Keratinocyte (primary cell): Measurements from ENCODE around the gene SYTL2. TPM values are rescaled to one million over a fixed set of nuclear protein-coding genes. Genes with fewer than 3 reads are reported as not detected.
A peak's percentile ranks its signal among the peaks of the same experiment; 100 is the strongest.

Experiments
- DNase-seq: peaks from one replicate; pipeline ENCODE4 v3.0.0-alpha.2; 2011; ENCODE audit warnings: low read depth, missing footprints, low spot score
- FAIRE-seq: peaks from 2 replicates; lab custom pipeline; 2011; peaks lifted over from hg19 to GRCh38; lab: Jason Lieb, UNC
- H2AFZ ChIP-seq: 2 replicates; pipeline ENCODE4 v1.6.0; 2012; ENCODE audit warnings: low read length, control low read depth, inconsistent platforms; ENCODE audit not compliant: control insufficient read depth
- H3K27ac ChIP-seq: 2 replicates; pipeline ENCODE4 v1.5.1; 2011; ENCODE audit warnings: low read length; ENCODE audit not compliant: control insufficient read depth, insufficient read depth
- H3K27me3 ChIP-seq: 3 replicates; pipeline ENCODE4 v1.6.0; 2011; ENCODE audit warnings: low read length; ENCODE audit not compliant: control insufficient read depth, insufficient read depth; ENCODE audit errors: extremely low read depth
- H3K36me3 ChIP-seq, 2 experiments: 2 replicates in 1 of 2; 3 replicates in 1 of 2; pipeline ENCODE4 v1.5.1; 2011; ENCODE audit warnings: low read length in 2 of 2, mild to moderate bottlenecking in 1 of 2; ENCODE audit not compliant: control insufficient read depth in 2 of 2, insufficient read depth in 2 of 2; ENCODE audit errors: extremely low read depth in 1 of 2
- H3K4me1 ChIP-seq: 3 replicates; pipeline ENCODE4 v1.5.1; 2011; ENCODE audit warnings: low read length; ENCODE audit not compliant: control insufficient read depth, insufficient read depth; ENCODE audit errors: extremely low read depth
- H3K4me2 ChIP-seq: 3 replicates; pipeline ENCODE4 v1.6.0; 2011; ENCODE audit warnings: low read depth, low read length; ENCODE audit not compliant: control insufficient read depth, insufficient read depth; ENCODE audit errors: extremely low read depth
- H3K4me3 ChIP-seq, 3 experiments: fragments of 200-600 bp in 1 of 3; sonication (generic) in 1 of 3; 2 replicates in 2 of 3; 3 replicates in 1 of 3; pipeline ENCODE4 v1.5.1; 2011 to 2016; ENCODE audit warnings: low read length in 3 of 3, mild to moderate bottlenecking in 3 of 3, control low read depth in 2 of 3, inconsistent platforms in 1 of 3, low read depth in 1 of 3, mixed read lengths in 1 of 3, mixed run types in 1 of 3, moderate library complexity in 1 of 3; ENCODE audit not compliant: control insufficient read depth in 2 of 3, insufficient read depth in 2 of 3; ENCODE audit errors: extremely low read depth in 1 of 3
- H3K79me2 ChIP-seq: 2 replicates; pipeline ENCODE4 v1.6.0; 2012; ENCODE audit warnings: low read length; ENCODE audit not compliant: control insufficient read depth, insufficient read depth
- H3K9ac ChIP-seq: 3 replicates; pipeline ENCODE4 v1.6.0; 2011; ENCODE audit warnings: low read length; ENCODE audit not compliant: control insufficient read depth, insufficient read depth; ENCODE audit errors: extremely low read depth
- H3K9me1 ChIP-seq: 3 replicates; pipeline ENCODE4 v1.6.0; 2011; ENCODE audit warnings: low read length; ENCODE audit not compliant: control insufficient read depth, insufficient read depth; ENCODE audit errors: extremely low read depth
- H3K9me3 ChIP-seq: 2 replicates; pipeline ENCODE4 v1.5.1; 2012; ENCODE audit warnings: low read depth, low read length; ENCODE audit not compliant: control insufficient read depth
- H4K20me1 ChIP-seq: 3 replicates; pipeline ENCODE4 v1.6.0; 2011; ENCODE audit warnings: low read length; ENCODE audit not compliant: control insufficient read depth, insufficient read depth; ENCODE audit errors: extremely low read depth
- CTCF ChIP-seq, 3 experiments: IDR thresholded peaks in 1 of 3; conservative IDR thresholded peaks in 1 of 3; optimal IDR thresholded peaks in 1 of 3; 2 replicates in 2 of 3; 3 replicates in 1 of 3; pipeline versions ENCODE3 to v1.5.1; 2011; ENCODE audit warnings: low read length in 3 of 3, mild to moderate bottlenecking in 3 of 3, moderate library complexity in 2 of 3, control low read depth in 1 of 3, inconsistent platforms in 1 of 3; ENCODE audit not compliant: insufficient read depth in 2 of 3; ENCODE audit errors: extremely low read depth in 1 of 3
- EZH2 ChIP-seq: IDR thresholded peaks from one replicate; pipeline ENCODE4 v1.6.1; 2012; ENCODE audit warnings: inconsistent platforms, mild to moderate bottlenecking, low read length, moderate library complexity
- dilution Hi-C: fragments of 300-500 bp; cut with MboI; formaldehyde crosslinking; loops from one replicate; pipeline ENCODE4 v1.7.0; 2020; ENCODE audit warnings: low sequenced_read_pairs; ENCODE audit not compliant: extremely low pct_ligation_motif_present
- polyA plus RNA-seq, 5 experiments: library from polyadenylated mRNA; depleted of rRNA in 3 of 5; stranded (reverse) in 3 of 5; stranded (forward) in 1 of 5; unstranded in 1 of 5; fragments of >200 nt; gene quantifications; 1 replicate in 1 of 5; 2 replicates in 3 of 5; 3 replicates in 1 of 5; pipeline versions ENCODE4 v1.2.1 to v1.2.3, GENCODE V29; 2011 to 2012; ENCODE audit warnings: missing spikeins in 2 of 5, low read depth in 1 of 5, low replicate concordance in 1 of 5

SYTL2 gene
- polyA plus RNA-seq, 1 donor (not counting 4 experiments of a cell fraction or from before 2014, with no cell fraction given) = 3.1 TPM

GRCh38 chr11:85718991-85719807 is 91.7 kb downstream of the SYTL2 start:
- no peak for TF ChIP-seq CTCF (optimal IDR thresholded peaks at IDR 0.05 in 1 of 3, IDR thresholded peaks at IDR 0.05 in 1 of 3, conservative IDR thresholded peaks at IDR 0.05 in 1 of 3; ENCODE audit: extremely low read depth in 1 of 3, insufficient read depth in 2 of 3, low read length in 3 of 3)
- TF ChIP-seq EZH2 = no peak
- no peaks in the 10 kb centered on the region for H3K27me3 ChIP-seq
- H3K4me1 ChIP-seq = peaks cover 11% of the 10 kb centered on the region
- DNase-seq = peak; percentile 68
- no peaks in the 10 kb centered on the region for H3K9me3 ChIP-seq
- H3K9me1 ChIP-seq = no peaks in the 10 kb centered on the region
- H3K9ac ChIP-seq = no peak overlapping the region
- FAIRE-seq = peak; percentile 100
- H3K27ac ChIP-seq = no peak overlapping the region
- peak overlapping the region; percentile 16 for H3K4me2 ChIP-seq
- dilution Hi-C loops = no loop called here
- H2AFZ ChIP-seq = no peak overlapping the region
- H3K4me3 ChIP-seq = no peak overlapping the region
- no peaks in the 10 kb centered on the region for H3K79me2 ChIP-seq
- H4K20me1 ChIP-seq = no peaks in the 10 kb centered on the region
- H3K36me3 ChIP-seq = no peaks in the 10 kb centered on the region

DNA sequence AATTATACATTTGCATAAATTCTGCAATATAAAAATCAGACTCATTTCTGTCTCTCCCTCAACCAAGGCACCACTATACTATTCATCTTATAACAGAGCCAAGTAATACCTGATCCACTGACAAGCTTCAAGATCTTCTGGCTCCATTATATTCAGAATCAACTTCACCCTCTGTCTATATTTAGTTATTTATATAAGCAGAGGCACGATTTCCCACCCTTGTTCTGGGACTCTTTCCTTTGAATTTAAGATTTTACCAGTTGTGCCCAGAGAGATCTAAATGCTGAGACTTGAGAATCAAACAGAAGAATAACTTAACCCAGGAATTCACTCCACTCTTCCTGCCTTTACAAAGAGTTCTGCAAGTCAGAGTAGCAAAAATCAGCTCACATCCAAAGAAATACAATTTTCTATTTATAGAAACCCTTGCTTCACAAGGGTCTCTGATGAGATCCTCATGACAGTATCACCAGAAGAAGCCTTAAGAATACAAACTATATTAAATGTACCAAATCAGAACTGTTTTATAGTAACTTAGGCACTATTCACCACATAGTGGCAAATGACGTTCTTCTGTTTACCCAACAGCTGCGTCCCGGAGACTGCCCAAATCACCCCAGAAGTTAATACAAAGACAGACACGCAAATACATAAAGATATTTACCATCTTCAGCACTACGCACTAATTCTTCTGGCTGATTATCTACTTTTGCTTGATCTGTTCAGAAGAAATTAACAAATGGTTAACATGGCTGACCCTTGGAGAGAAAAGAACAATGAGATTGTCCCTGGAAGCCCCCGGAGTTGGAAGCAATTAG is 92.6 kb downstream of the SYTL2 start:
- no peaks in the 10 kb centered on the region for H3K9me1 ChIP-seq
- FAIRE-seq (no peak), DNase-seq (no peak)
- TF ChIP-seq EZH2 (no peak), CTCF (optimal IDR thresholded peaks at IDR 0.05 in 1 of 3, IDR thresholded peaks at IDR 0.05 in 1 of 3, conservative IDR thresholded peaks at IDR 0.05 in 1 of 3; ENCODE audit: extremely low read depth in 1 of 3, insufficient read depth in 2 of 3, low read length in 3 of 3) (no peak)
- no peaks in the 10 kb centered on the region for H4K20me1 ChIP-seq
- peak overlapping the region; percentile 16 for H3K4me2 ChIP-seq
- H3K27me3 ChIP-seq = no peaks in the 10 kb centered on the region
- H3K27ac ChIP-seq = no peak overlapping the region
- no peak overlapping the region for H3K9ac ChIP-seq
- dilution Hi-C loops = no loop called here
- no peak overlapping the region for H2AFZ ChIP-seq
- H3K4me3 ChIP-seq = no peak overlapping the region
- peaks cover 11% of the 10 kb centered on the region for H3K4me1 ChIP-seq
- no peaks in the 10 kb centered on the region for H3K79me2 ChIP-seq
- H3K9me3 ChIP-seq = no peaks in the 10 kb centered on the region
- no peaks in the 10 kb centered on the region for H3K36me3 ChIP-seq
